GM21423 (cell line): Measurements from ENCODE around the gene SRGAP3.

Experiments used
- ATAC-seq: cut with Tn5 transposase; IDR thresholded peaks from one replicate; pipeline ENCODE4 v1.9.1; 2021; ENCODE audit warnings: mild to moderate bottlenecking, moderate library complexity; ENCODE audit not compliant: unreplicated experiment

SRGAP3 gene

GRCh38 chr3:8994226-8994625 lies 255.2 kb downstream of the SRGAP3 start:
- ATAC-seq = no peak

GRCh38 chr3:8993331-8993730 lies 256.1 kb downstream of the SRGAP3 start:
- no peak for ATAC-seq

DNA sequence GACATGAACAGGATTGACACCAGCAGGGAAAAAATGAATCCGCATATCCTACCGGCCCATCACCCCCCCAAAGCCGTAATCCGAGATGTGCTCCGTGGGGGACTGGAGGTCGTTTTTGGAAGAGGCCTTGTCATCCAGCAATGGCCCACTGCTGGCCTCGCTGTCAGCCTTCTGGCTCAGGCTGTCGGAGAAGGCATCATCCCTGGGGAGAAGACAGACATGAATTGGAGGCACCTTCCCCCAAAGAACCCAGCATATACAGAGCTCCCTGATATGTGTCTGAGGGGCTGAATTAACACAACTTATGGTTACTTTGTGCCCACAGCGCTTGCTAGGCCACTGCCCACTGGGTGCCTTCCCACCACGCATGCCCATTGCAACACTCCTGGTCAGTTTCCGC lies 256.6 kb downstream of the SRGAP3 start:
- ATAC-seq = no peak

- no peak for ATAC-seq
These were observed 257.2 kb downstream of the SRGAP3 start for GRCh38 chr3:8992199-8992598.

DNA sequence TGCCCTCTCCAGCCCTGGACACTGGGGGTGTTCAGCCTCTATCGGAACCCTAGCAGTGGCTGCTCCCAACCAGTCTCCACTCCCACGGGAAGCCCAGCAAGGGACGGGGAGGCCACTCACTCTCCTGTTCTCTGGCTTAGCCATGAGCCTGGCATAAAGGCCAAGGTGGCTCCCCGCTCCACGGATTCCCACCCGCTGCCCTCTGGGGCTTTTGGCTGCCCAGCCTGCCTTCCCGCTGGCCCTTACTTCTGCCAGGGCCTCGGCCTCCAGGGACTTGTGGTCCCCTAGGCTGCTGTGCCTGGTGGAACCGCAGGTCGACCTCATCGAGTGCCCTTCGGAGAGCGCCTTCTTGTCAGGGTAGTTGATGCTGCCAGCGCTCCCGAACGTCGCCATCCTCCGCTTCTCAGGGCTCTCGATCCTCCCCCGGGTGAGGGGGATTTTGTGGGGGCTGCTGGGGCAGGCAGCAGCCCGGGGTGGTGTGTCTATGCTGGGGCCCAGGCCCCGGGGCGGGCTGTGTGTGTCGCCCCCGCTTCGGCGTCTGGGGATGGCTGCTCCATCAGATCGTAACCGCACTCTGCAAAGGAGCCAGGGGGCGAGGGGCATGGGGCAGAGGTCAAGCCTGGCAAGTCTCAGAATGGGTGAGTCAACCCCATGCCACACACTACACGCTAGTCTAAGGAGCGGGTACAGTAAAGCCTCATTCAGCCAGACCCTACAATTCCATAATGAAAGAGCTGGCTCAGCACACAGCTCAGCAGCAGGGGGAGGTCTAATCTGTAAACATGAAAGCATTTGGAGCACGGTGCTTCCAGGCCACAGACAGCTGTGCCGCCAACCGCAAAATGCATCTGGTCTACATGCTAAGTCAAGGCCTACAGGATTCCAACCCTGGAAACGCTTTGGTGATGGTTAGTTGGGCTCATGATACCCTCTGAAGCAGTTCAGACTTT lies 258.9 kb downstream of the SRGAP3 start:
- ATAC-seq = no peak

DNA sequence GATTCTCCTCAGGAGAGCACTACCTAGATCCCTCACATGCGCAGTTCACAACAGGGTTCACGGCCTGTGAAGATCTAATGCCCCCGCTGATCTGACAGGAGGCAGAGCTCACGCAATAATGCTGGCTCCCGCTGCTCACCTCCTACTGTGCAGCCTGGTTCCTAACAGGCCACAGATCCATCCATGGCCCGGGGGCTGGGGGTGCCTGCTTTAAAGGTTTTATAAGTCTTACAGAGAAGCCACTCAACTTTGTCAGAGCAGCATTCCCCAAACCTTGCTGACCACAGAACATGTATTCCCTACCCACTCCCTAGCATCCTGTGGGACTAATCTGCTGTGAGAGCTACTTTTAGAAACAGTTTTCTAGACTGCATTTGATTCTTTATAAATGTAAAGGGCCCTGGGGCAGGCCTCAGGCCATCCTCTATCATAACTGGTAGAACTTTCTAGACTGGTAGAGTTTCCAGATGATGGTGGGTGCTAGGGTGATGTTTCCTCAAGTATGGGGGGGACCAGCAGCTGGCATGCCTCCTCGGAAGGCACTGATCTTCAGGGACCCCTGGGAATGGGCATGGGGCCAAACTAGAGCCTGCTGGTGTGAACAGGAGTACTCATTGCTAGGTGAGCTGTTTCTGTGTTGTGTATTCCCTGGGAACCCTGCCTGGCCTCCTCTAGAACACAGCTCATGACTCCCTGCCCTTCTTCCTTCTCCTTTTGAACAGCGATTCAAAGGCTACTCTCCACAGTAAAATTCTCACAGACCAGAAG lies 260.5 kb downstream of the SRGAP3 start:
- ATAC-seq = no peak

DNA sequence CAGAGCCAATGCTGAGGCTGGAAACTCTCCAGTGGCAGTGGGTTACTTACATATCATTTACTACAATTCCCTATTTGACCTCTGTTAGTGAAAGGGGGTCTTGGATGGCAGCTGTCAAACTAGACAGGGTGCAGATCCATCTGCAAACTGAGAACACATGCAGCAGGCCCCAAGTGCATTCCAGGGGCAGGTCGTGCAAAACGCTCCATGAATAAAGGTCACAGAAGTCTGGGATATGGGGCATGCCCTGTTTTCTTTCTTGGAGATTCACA lies 261.1 kb downstream of the SRGAP3 start:
- no peak for ATAC-seq

- peak; percentile 75 for ATAC-seq
These were observed 261.6 kb downstream of the SRGAP3 start for GRCh38 chr3:8987645-8988383.

DNA sequence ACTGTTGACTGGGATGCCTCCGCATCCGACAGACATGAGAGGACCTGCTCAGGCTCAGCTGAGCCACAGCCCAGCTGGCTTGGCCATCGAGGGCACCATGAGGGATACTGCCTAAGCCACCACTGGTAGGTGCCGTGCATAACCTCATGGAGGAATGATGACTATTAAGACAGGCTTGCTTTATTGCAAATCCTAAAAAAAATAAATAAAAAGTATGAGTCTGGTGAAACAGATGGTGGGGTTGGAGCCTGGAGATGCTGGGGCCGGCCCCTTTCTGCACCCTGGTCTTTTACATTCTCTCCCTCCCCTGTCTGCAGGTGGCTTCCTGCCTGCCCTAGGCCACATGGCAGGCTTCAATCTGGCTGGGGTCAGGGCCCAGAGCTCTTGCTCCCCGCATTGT lies 262.2 kb downstream of the SRGAP3 start:
- ATAC-seq = no peak

GRCh38 chr3:8986741-8987140 lies 262.7 kb downstream of the SRGAP3 start:
- no peak for ATAC-seq

DNA sequence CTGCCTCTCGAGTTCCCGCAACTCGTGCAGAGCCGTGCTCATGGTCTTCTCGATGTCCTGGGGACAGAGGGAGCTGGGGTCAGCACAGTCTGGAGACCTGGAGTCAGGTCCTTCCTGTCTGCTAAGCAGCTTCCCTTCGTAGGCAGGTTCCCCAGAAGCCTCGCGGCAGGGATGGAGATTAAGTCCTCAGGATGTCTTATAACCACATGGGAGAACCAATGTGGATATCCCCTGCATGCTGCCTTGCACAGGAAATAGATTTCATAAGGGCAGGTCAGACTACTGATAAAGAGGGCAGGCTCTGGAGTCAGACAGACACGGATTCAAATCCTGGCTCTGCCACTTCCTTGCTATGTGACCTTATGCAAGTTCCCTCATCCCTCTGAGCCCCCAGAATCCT lies 263.6 kb downstream of the SRGAP3 start:
- ATAC-seq = no peak

GRCh38 chr3:8985411-8985831 lies 264.0 kb downstream of the SRGAP3 start:
- ATAC-seq = no peak

DNA sequence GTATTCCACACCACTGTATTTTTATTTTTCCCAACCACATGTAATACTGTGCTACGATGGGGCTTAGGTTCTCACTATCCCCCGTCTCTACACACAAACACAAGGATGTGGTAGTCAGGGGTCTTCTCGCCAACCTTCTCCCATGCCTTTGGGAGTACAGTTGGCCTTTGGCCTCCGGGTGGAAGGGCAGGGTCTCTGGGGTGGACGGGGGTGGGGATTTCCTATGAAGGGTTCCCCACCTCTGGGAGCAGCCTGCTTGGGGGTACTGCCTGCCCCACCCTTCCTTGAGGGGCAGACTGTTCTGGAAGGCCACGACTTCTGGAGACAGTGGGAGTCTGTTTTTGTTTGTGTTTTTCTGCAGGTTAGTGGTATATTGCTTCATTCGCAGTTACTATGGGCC lies 264.9 kb downstream of the SRGAP3 start:
- ATAC-seq = no peak

GRCh38 chr3:8984081-8984480 lies 265.4 kb downstream of the SRGAP3 start:
- no peak for ATAC-seq

DNA sequence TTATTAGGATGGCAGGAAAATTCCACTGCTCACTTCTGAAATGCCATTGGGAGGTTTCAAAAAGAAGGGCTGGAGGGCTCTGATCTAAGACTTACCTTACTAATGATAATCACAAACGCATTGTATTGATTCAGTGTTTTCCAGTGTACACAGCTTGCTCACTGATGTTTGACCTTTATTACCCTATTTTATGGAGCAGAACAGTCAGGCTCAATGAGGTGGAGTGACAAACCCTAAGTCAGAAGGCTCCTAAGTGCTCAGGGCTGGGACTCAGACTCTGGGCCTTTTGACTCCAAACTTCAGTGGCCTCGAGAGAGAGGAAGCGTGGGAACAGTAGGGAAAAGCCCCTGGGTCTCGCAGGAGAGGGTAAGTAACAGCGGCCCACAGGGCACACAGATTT lies 265.9 kb downstream of the SRGAP3 start:
- no peak for ATAC-seq

DNA sequence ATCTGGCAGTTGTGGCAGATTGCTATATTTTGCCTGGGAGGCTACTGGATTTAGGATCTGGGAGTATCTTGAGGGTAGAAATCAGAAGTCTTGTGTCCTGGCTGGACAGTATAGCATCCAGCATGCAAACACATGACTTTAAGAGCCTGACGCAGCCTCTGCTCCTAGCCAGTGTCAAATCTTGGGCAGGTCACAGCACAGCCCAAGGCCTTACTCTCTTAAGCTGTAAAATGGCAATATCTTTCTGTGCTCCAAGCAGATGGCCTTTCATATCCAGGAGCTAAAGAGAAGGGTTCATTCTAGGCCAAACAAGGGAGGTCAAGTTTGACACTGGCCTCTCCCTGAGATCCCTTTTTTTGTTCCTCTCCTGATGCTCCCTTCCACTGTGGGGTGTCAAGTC lies 266.4 kb downstream of the SRGAP3 start:
- ATAC-seq = no peak

- no peak for ATAC-seq
These were observed 266.9 kb downstream of the SRGAP3 start for GRCh38 chr3:8982509-8982908.

DNA sequence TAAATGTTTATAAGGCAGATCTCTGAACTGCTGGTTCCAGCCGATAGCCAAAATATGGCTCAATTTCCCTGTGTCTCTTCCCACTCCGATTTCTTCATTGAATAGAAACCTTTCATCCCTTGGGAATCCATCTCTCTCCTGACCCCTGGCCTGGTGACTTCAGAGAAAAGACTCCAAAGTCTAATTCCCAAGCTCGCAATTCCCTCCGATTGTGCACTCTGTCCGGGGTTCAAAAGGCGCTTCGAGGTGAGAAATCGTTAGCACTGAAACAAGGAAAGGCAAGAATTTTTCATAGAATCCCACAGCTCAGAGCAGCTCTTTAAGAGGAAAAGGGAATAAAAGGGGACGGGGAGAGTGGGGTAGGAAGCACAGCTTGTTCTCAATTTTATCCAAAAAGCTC lies 267.7 kb downstream of the SRGAP3 start:
- ATAC-seq = no peak

- ATAC-seq = no peak
These were observed 268.1 kb downstream of the SRGAP3 start for GRCh38 chr3:8981296-8981695.

- no peak for ATAC-seq
These were observed 268.6 kb downstream of the SRGAP3 start for GRCh38 chr3:8980756-8981257.

DNA sequence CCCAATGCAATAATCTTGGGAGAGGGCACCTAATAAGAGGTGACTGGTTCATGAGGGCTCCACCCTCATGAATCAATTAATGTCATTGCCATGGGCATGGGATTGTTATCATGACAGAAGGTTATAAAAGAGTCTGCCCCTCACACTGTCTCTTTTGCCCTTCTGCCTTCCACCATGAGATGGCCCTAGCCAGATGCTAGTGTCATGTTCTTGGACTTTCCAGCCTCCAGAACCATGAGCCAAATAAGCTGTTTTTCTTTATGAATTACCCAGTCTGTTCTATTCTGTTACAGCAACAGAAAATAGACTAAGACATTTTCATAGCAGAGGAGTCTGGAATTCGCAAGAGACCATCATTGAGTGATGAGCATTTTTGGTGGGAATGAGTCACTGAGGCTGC lies 270.2 kb downstream of the SRGAP3 start:
- ATAC-seq = no peak
